SH-SY5Y (cell line): ENCODE measurements around the gene FBXL7.

Source experiments
- GATA2 ChIP-seq: IDR thresholded peaks from 2 replicates; pipeline ENCODE4 v1.6.1; 2011; ENCODE audit warnings: mild to moderate bottlenecking, low read depth, low read length
- GATA3 ChIP-seq: IDR thresholded peaks from 2 replicates; pipeline ENCODE4 v1.6.1; 2011; ENCODE audit warnings: low read depth, mild to moderate bottlenecking, low read length, moderate library complexity

Gene FBXL7

GRCh38 chr5:15819617-15820016 lies 319.6 kb downstream of the FBXL7 start:
- TF ChIP-seq GATA3 (no peak), GATA2 (no peak)

- TF ChIP-seq GATA3 = no peak
- no peak for TF ChIP-seq GATA2
These were observed 321.5 kb downstream of the FBXL7 start for GRCh38 chr5:15821506-15821905.

- TF ChIP-seq GATA3 = no peak
- no peak for TF ChIP-seq GATA2
These were observed 323.4 kb downstream of the FBXL7 start for GRCh38 chr5:15823398-15823797.

- TF ChIP-seq GATA3 (no peak), GATA2 (no peak)
These were observed 327.8 kb downstream of the FBXL7 start for GRCh38 chr5:15827741-15828140.

GRCh38 chr5:15831408-15831807 lies 331.4 kb downstream of the FBXL7 start:
- TF ChIP-seq GATA2 (no peak), GATA3 (no peak)

- TF ChIP-seq GATA2 (no peak), GATA3 (no peak)
These were observed 333.4 kb downstream of the FBXL7 start for GRCh38 chr5:15833365-15833764.

- TF ChIP-seq GATA2 (no peak), GATA3 (no peak)
These were observed 334.7 kb downstream of the FBXL7 start for GRCh38 chr5:15834596-15835245.

GRCh38 chr5:15835514-15835913 lies 335.5 kb downstream of the FBXL7 start:
- no peak for TF ChIP-seq GATA2
- TF ChIP-seq GATA3 = no peak

- TF ChIP-seq GATA3 (no peak), GATA2 (no peak)
These were observed 337.7 kb downstream of the FBXL7 start for GRCh38 chr5:15837551-15838289.

- TF ChIP-seq GATA2 = no peak
- no peak for TF ChIP-seq GATA3
These were observed 344.3 kb downstream of the FBXL7 start for GRCh38 chr5:15844253-15844652.

GRCh38 chr5:15844871-15845270 lies 344.9 kb downstream of the FBXL7 start:
- no peak for TF ChIP-seq GATA3
- TF ChIP-seq GATA2 = no peak

GRCh38 chr5:15850536-15850935 lies 350.6 kb downstream of the FBXL7 start:
- TF ChIP-seq GATA2 = no peak
- TF ChIP-seq GATA3 = no peak

GRCh38 chr5:15850939-15851341 lies 351.0 kb downstream of the FBXL7 start:
- no peak for TF ChIP-seq GATA3
- no peak for TF ChIP-seq GATA2

GRCh38 chr5:15852217-15852616 lies 352.2 kb downstream of the FBXL7 start:
- TF ChIP-seq GATA2 (no peak), GATA3 (no peak)

- TF ChIP-seq GATA3 (no peak), GATA2 (no peak)
These were observed 353.0 kb downstream of the FBXL7 start for GRCh38 chr5:15852949-15853348.
